Stimulated activated CD4-positive, alpha-beta T cell treated with anti-CD3 and anti-CD28 coated beads, Interleukin-12 subunit alpha, Interleukin-12 subunit beta, amount 100 ng/mL, for 4 hours (primary cell): Measurements from ENCODE around the gene ZNF587B.
"Not testable (repeated sequence)": the region's sequence is repeated elsewhere in the genome, so short reads cannot be mapped to it uniquely, and the experiment has no call there.

Experiments used
- DNase-seq: peaks from one replicate; pipeline ENCODE4 v3.0.0-alpha.2; 2020

The ZNF587B gene

DNA sequence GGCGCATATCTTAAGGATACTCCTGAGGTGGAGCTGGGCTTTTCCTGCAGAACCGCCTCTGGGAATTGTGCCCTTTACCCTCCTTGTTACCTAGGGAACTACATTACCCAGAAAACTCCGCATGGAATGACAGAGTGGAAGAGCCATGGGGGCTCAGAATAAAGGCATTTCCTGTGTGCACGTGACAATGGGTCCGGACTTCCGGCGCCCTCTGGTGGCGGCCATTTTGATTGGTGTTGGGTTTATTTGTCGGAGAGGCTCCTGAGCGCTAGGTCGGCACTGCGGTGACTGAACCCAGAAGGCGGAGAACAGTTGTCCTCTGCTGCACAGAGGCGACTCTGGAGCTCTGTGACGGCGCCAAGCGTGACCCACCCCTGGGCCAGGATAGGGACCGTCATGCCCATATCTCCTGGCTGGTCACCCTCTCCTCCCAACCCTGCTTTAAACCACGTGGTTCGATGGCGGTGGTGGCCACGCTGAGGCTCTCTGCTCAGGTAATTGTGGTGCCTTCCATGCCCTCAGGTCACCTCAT, at the start of gene ZNF587B:
ZNF587B (plus strand) TSS at position 229 of the 532 bp plus-strand sequence; CDS start at position 459, 230 bp downstream.
- peak; percentile 25 for DNase-seq

- DNase-seq, result no peak
These were observed 43.8 kb upstream of the ZNF587B start for GRCh38 chr19:57786286-57786685.

DNA sequence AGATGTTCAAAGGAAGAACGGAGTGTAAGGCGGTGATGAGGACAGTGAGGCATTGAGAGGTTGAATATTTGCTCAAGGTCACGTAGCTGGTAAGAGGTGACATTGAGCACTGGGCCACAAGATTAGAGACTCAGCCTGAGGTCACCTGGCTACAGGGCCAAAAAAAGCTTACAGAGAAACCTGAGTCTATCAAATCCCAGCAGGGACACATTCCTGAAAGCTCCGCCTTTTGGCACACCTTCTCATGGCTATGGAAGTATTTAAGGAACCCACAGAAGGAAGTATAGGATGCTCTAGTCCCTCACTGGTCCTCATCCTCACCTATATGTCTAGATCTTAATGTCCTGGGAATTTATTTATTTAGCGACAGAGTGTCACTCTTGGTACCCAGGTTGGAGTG, 43.2 kb upstream of the ZNF587B start:
- no peak for DNase-seq

GRCh38 chr19:57788114-57788692, 41.9 kb upstream of the ZNF587B start:
- no peak for DNase-seq

GRCh38 chr19:57789288-57789687, 40.8 kb upstream of the ZNF587B start:
- no peak for DNase-seq

GRCh38 chr19:57796580-57796979, 33.5 kb upstream of the ZNF587B start:
- not testable (repeated sequence) for DNase-seq

- no peak for DNase-seq
These were observed 29.4 kb upstream of the ZNF587B start for GRCh38 chr19:57800696-57801095.

DNA sequence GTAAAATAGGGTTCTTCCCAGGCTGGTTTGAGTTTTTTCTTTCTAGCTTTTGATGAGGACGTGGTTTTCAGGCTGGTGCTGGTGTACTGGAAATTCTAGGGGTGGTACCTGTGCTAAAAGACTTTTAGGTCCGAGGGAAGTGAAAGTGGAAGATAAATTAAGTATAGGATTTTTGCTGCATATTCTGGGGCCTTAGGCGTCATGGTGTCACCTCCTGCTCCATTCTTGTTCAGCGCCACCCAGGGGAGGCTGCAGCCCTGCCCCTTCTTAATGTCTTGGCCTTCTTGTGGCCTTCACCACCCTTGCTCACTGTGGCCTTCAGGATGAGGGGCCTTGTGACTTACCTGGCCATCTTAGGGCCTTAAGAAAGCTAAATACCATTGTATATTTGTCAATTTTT, 27.8 kb upstream of the ZNF587B start:
- no peak for DNase-seq

GRCh38 chr19:57803265-57803593, 26.9 kb upstream of the ZNF587B start:
- DNase-seq, result no peak

GRCh38 chr19:57803594-57804325, 26.3 kb upstream of the ZNF587B start:
- no peak for DNase-seq

DNA sequence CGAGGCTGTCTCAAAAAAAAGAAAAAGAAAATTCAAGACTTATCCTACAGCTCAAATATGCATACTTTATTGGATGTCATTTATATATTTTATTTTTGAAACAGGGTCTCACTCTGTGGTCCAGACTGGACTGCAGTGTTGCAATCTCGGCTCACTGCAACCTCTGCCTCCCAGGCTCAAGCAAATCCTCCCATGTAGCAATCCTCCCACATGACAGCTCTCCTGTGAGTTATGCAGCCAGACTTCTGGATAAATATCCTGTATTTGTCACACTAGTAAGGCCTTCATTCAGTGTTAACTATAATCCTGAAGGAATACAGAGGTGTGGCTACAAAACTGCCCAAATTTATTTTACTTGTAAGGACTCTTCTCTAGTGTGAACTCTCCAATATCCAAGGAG, 22.6 kb upstream of the ZNF587B start:
- no peak for DNase-seq

GRCh38 chr19:57810410-57811295, 19.4 kb upstream of the ZNF587B start:
- DNase-seq, result not testable (repeated sequence)

DNA sequence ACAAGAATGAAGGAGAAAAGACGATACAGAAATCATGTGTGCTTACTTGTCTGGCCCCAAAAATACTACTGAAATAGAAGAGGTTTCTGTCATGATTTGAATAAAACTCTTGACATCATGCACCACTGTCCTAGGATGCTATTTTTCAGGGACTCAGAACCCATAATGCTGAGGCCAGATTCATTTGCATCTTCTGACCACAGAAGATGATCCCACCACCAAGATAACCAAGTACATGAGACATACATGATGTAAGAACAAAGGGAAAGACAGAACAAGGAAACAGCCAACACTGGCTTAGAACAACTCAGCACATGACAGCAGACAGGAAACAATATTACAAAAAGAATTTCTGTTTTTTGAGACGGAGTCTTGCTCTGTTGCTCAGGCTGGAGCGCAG, 17.9 kb upstream of the ZNF587B start:
- no peak for DNase-seq

DNA sequence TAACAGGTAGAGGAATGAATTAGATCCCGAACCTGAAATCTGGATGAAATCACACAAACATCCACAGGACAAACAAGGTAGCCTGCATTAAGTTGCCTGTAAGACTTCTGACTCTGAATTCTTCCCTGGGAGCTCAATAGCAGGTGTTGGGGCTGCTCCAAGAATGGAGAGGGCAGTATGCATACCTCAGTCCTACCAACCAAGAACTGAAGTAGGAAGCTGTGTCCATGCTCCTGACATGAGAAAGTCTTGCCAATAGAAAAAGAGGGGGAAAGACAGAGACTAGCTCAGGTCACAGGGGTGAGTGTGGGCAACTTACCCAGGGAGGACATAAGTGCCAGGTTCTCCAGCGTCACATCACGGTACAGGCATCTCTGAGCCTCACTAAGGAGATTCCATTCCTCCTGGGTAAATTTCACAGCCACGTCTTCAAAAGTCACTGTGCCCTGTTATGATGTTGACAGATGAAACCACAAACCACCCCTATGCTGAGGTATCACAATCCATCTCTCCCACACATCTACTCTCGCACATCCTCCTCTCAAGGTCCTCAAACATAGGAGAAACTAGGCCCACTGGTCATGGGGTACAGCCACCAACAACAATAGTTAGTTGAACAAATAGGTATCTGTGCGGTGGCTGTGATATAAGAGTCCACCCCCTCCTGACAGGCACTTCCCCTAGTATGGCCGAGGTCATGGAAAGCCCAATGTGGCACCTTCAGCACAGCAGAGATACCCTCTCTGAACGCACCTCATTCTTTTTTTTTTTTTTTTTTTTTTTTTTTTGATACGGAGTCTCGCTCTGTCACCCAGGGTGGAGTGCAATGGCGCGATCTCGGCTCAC, 16.9 kb upstream of the ZNF587B start:
- not testable (repeated sequence) for DNase-seq

DNA sequence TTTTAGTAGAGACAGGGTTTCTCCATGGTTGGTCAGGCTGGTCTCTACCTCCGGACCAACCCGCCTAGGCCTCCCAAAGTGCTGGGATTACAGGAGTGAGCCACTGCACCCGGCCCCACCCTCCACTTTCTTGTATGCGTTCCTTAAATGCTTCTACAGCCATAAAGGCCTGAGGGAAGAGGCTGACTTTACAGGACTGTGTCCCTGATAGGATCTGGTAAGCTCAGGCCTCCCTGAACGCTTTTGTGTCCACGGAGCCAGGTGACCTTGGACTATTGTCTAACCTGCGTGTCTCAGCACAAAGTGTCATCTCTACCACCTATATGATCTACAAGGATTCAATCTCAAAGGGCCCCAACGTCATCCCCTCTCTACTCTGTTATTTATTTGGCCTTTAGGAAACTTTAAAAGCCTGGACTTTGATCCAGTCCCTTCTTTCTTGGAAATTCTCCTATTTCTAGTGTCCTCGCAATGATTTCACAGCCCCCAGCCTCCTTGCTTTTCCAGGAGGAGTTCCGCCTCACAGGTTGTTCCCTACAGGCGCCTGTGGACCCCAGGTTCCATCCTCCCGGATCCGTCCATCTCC, 16.1 kb upstream of the ZNF587B start:
- DNase-seq, result no peak

GRCh38 chr19:57814505-57815246, 15.4 kb upstream of the ZNF587B start, which contains the start of gene ZNF552:
Gene ZNF552, minus strand, starts transcription at chr19:57814913. Its CDS starts 170 bp downstream, at chr19:57814743.
- peak; percentile 62 for DNase-seq

DNA sequence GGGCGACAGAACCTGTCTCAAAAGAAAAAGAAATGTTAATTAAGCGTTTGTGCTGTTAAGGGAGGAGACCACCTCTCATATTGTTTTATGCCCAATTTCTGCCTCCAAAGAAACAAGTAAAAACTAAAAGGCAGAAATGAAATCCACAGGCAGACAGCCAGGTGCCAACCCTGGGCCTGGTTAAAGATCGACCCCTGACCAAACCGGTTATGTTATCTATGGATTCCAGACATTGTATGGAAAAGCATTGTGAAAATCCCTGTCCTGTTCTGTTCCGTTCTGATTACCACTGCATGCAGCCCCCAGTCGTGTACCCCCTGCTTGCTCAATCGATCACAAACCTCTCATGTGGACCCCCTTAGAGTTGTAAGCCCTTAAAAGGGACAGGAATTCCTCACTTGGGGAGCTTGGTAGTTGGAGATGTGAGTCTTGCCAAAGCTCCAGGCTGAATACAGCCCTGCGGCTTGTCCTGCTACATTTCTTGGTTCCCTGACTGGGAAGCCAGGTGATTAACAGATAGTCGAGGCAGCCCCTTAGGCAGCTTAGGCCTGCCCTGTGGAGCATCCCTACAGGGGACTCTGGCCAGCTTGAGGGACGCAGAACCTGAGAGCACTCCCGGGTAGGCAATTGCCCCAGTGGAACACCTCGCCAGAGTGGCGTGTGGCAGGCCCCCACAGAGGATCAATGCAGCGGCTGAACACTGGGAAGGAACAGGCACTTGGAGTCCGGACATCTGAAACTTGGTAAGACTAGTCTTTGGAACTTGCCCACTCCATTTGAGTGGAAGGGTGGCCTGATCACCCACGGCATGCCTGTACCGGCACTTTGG, 14.6 kb upstream of the ZNF587B start:
- no peak for DNase-seq

- no peak for DNase-seq
These were observed 13.4 kb upstream of the ZNF587B start for GRCh38 chr19:57816652-57817051.

GRCh38 chr19:57817976-57818375, 12.1 kb upstream of the ZNF587B start:
- DNase-seq, result no peak

GRCh38 chr19:57818378-57818777, 11.7 kb upstream of the ZNF587B start:
- DNase-seq, result no peak
